Kidney glomerular epithelial cell (primary cell): ENCODE data around the gene IGFBPL1.
"Not testable (repeated sequence)": the region's sequence is repeated elsewhere in the genome, so short reads cannot be mapped to it uniquely, and the experiment has no call there.

Experiments
- DNase-seq: peaks from one replicate; lab custom pipeline; 2025; lab: John Stamatoyannopoulos, UW

Gene IGFBPL1

GRCh38 chr9:38431116-38431515 lies 6.9 kb upstream of the IGFBPL1 start:
- no peak for DNase-seq

GRCh38 chr9:38428062-38428461 lies 3.8 kb upstream of the IGFBPL1 start:
- DNase-seq, result no peak

DNA sequence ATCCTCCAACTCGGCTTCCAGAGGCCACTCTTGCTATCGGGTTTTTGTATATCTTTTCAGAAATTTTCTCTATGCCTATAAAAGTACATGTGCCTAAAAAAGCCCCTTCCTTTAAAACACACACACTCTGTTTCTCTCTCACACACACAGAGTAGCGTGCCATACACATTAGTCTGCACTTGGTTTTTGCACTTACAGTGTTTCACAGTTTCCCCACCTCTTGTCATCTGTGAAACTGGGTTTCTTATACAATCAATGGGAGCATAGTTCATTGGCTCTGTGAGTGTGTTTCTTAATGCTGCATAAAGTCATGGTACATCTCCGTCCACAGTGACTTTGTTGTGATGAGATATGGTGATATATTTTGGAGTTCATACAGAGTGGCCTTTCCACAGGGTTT lies 664 bp upstream of the IGFBPL1 start:
- no peak for DNase-seq

DNA sequence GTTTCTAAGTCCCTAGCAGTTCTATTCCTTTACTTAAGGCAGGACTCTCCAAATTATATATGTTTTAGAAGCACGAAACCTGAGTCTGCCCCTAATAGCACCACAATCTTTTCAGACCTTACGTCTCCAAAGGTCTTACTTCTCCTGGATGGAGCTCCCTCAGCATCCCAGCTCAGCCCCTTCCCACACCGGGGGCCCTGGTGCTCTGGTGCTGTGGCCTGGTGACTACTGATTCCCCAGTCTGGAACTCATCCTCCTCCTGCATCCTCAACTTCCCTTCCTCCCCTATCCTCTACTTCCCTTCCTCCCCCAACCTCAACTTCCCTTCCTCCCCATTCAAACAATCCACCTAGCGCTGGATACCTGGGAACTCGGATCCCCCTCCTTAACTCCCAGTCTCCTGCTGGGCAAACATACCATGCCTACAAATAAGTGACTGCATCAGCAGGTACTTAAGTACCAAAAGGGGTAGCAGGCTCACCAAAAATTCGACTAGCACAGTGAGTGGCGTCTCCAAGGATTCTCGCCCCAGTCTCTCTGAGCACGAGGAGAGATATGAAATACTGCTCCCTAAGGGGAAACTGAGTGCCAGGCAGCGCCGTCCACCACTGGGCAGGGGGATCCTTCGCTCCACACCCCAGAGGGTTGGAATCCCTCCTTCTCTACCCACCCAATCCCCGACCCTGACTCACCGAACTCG lies 831 bp downstream of the IGFBPL1 start:
- no peak for DNase-seq

- no peak for DNase-seq
Measured at GRCh38 chr9:38422555-38423260, 1.5 kb downstream of the IGFBPL1 start.

- no peak for DNase-seq
Measured at GRCh38 chr9:38421498-38422211, 2.6 kb downstream of the IGFBPL1 start.

GRCh38 chr9:38419181-38419580 lies 5.1 kb downstream of the IGFBPL1 start:
- DNase-seq, result no peak

DNA sequence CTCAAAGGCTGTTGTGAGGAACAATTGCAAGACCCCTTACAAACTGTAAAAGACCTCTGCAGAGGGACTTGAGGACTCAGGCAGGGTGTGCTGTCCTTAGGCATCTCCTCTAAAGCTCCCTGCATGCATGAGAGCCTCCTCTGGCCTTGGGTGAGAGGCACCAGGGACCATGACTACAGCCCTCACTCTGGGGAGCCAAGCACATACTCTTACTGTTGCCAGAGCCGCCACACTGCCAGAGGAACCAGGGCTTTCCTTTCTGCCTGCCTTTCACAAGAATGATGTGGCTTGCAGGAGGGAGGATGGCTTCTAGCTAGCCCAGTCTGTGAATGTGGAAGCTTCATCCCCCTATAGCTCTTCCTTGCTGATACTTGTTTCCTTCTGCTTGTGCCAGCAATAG lies 5.9 kb downstream of the IGFBPL1 start:
- DNase-seq, result no peak

DNA sequence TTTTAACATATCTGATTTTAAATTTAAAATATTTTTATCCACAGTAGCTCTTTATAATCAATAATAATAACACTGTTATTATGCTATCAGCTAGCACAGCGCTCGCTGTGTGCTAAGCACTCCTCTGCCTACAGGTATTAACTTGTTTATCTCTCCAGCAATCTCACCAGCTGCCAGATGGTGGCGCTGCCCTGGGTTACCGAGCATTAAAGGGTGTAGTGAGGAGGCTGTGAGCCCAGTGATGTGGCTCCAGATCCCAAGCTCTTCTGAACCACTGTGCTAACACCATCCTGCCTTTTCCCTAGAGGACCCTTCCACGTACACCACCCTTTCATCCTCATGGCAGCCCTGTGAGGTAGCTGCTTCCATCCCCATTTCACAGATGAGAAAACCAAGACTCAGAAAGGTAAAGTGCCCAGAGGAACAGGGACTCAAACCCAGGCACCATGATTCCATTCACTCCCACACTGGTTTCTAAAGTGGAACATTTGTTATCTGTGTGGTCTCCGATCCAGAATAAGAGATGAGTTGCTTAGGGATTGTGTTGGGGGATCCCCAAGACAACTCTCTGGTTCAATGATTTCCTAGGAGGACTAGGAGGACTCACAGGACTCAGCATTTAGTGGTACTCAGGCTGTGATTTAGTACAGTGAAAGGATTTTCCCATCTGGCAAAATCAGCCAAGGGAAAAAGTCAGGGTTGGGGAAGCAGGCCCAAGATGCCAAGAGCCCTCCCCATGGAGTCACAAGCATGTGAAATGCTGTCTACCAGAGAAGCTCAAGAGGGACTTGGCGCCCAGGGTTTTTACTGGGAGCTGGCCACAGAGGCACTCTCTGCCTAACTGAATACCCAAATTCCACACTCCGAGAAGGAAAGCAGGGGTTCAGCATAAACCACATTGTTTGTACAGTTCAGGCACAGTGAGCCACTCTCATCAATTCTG lies 7.0 kb downstream of the IGFBPL1 start:
- no peak for DNase-seq

DNA sequence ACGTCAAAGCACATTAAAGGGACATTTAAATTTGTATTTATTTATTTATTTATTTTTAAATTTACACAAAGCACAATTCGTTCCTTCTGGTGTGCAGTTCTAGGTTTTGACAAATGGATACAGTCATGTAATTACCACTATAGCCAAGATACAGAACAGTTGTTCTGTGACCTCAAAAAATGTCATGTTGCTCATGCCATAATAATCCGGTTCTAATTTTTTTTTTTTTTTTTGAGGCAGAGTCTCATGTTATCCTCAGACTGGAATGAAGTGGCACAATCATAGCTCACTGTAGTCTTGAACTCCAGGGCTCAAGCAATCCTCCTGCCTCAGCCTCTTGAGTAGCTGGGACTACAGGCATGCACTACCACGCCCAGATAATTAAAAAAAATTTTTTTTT lies 7.8 kb downstream of the IGFBPL1 start:
- no peak for DNase-seq

- DNase-seq, result no peak
Measured at GRCh38 chr9:38415856-38416255, 8.4 kb downstream of the IGFBPL1 start.

DNA sequence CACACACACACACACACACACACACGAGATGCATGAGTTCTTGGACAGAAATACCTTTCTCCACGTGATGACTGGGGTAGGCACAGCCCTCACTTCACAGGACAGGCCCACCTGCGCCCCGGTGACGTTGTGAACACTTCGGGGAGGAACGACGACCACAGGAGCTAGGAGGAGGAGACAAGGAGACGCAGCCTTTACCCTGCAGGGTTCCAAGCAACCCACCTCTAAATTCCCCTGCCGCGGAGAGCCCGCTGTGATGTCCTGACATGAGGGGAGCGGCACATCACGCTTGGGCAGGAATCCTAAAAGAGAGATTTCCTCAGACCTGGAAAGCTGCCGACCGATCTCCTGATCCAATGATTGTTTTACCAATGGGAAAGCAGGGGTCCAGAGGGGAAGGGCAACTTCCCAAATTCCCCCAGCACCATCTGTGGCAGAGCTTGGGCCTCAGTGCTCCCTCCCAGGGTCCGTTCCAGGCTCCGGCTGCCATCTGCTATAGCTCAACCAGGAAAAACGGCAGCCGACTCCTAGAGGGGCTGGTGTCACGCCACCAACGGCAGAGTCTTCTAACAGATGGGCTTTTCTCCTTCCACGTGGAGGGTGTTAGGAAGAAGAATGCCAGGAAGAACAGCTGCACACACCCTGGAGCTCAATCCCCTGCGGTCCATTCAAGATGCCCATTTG lies 10.1 kb downstream of the IGFBPL1 start:
- DNase-seq, result no peak

GRCh38 chr9:38413283-38413682 lies 11.0 kb downstream of the IGFBPL1 start:
- no peak for DNase-seq

GRCh38 chr9:38412751-38413150 lies 11.5 kb downstream of the IGFBPL1 start:
- DNase-seq, result no peak

DNA sequence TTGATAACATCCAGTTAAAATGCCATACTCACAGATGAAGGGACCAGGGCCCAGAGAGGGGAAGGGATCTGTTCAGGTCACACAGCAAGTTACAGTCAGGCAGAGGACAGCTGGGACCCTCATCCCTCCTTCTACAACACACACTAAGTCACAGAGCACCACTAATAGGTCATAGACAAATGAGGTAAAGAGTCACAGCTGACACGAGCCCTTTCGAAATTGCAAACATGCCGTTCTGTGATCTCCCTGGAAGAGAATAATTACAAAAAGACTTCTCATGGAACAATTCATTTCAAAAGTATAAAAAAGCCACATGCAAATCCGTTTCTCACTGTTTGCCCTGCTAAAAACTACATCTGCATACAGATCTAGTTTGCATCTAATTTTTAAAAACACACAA lies 15.5 kb downstream of the IGFBPL1 start:
- no peak for DNase-seq

DNA sequence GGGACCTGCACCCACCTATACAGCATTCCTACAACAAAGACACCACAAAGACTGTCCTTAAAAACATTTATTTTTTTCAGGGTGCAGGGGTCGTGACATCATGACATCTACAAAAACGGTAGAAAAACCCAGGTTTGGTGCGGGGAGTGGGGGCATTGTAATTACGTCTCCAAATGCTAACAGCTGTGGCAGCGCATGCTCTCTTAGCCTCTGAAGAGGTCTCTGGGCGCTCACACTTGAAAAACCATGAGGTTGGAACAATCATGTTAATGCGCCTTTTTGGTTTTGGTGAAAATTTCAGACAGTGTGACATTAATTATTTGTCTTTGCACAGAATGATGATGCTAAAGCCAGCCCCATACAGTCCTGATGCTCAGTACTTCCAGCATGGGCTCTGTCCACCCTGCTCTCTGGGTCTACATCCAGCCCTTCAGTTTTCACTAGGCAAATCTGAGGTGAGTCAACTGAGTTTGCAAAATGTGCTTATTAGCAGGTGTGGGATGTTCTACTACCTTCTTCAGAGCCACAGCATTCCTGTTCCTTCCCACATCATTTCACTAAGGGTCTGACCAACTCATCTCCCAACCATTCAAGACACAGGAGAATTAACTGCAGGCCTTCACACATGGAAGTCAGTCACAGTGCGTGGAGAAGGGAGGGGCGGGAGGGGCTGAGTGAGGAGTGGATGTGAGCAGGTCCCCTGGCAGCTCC lies 17.6 kb downstream of the IGFBPL1 start:
- no peak for DNase-seq

- DNase-seq, result no peak
Measured at GRCh38 chr9:38405785-38406184, 18.5 kb downstream of the IGFBPL1 start.

DNA sequence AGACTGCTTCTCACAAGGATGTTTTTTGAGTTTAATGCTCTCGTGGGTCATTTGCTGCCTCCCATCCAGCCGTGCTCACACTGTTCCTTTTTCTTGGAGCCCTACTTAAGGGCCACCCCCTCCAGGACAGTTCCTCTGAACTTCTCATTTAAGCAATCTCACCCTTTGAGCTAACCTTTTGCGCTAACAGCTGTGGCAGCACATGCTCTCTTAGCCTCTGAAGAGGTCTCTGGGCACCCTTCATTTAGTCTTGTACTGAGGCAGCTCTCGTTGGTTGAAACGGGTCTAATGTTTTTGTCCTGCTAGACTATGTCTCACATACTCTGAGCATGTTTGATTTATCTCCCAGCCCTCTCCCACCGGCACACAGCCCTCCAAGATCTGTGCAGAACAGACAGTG lies 19.9 kb downstream of the IGFBPL1 start:
- no peak for DNase-seq

- DNase-seq, result no peak
Measured at GRCh38 chr9:38401994-38402393, 22.3 kb downstream of the IGFBPL1 start.

GRCh38 chr9:38399191-38399590 lies 25.1 kb downstream of the IGFBPL1 start:
- DNase-seq, result not testable (repeated sequence)

DNA sequence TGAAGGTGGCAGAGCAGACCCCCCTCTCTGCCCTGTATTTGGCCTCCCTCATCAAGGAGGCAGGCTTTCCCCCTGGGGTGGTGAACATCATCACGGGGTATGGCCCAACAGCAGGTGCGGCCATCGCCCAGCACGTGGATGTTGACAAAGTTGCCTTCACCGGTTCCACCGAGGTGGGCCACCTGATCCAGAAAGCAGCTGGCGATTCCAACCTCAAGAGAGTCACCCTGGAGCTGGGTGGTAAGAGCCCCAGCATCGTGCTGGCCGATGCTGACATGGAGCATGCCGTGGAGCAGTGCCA lies 27.9 kb downstream of the IGFBPL1 start:
- no peak for DNase-seq
